Endothelial cell of umbilical vein (primary cell): ENCODE data around the gene CNKSR3. TPM values are rescaled to one million over a fixed set of nuclear protein-coding genes. Genes with fewer than 3 reads are reported as not detected.

Experiments
- BruUV-seq: library from RNA; stranded (reverse); fragments of 400-500 nt; replicated peaks from 2 replicates; lab custom pipeline; 2021; lab: Mats Ljungman, UMichigan
- CTCF ChIA-PET: fragments of 300-600, 350-600 bp; sonication (Branson Sonifier 250); formaldehyde crosslinking; loops from one replicate; lab custom pipeline; 2021; ENCODE audit warnings: antibody characterized with exemption, inconsistent platforms; lab: Charles Lee
- POLR2A ChIA-PET: fragments of 300-600, 350-600 bp; sonication (Branson Sonifier 250); formaldehyde crosslinking; loops from one replicate; lab custom pipeline; 2021; ENCODE audit warnings: antibody characterized with exemption, inconsistent platforms; lab: Charles Lee
- DNase-seq: peaks from one replicate; pipeline ENCODE4 v3.0.0-alpha.2; 2011; ENCODE audit warnings: low read depth, low spot score
- FAIRE-seq: peaks from 2 replicates; lab custom pipeline; 2011; peaks lifted over from hg19 to GRCh38; lab: Jason Lieb, UNC
- H2AFZ ChIP-seq: 2 replicates; pipeline ENCODE4 v1.6.0; 2012; ENCODE audit warnings: low read depth, low read length, control low read depth, inconsistent platforms
- H3K27ac ChIP-seq: 2 replicates; pipeline ENCODE4 v1.5.1; 2011; ENCODE audit warnings: low read depth, mild to moderate bottlenecking, control low read depth, low read length, moderate library complexity; ENCODE audit not compliant: insufficient read depth
- H3K27me3 ChIP-seq, 2 experiments: 2 replicates each; pipeline versions ENCODE4 v1.6.0 to v1.6.1; 2011; ENCODE audit warnings: low read length in 2 of 2, mixed read lengths in 1 of 2; ENCODE audit not compliant: control insufficient read depth in 2 of 2, insufficient read depth in 2 of 2
- H3K36me3 ChIP-seq, 2 experiments: 2 replicates in 1 of 2; 3 replicates in 1 of 2; pipeline ENCODE4 v1.5.1; 2011; ENCODE audit warnings: low read length in 2 of 2, mild to moderate bottlenecking in 1 of 2, moderate library complexity in 1 of 2; ENCODE audit not compliant: control insufficient read depth in 2 of 2, insufficient read depth in 2 of 2; ENCODE audit errors: extremely low read depth in 1 of 2
- H3K4me1 ChIP-seq: 3 replicates; pipeline ENCODE4 v1.5.1; 2011; ENCODE audit warnings: mild to moderate bottlenecking, low read length; ENCODE audit not compliant: control insufficient read depth, insufficient read depth; ENCODE audit errors: extremely low read depth
- H3K4me2 ChIP-seq: 2 replicates; pipeline ENCODE4 v1.6.1; 2011; ENCODE audit warnings: low read length, control low read depth, mixed read lengths; ENCODE audit not compliant: insufficient read depth
- H3K4me3 ChIP-seq, 3 experiments: fragments of 200-600 bp in 1 of 3; sonication (generic), shearing (Covaris generic) in 1 of 3; replicated peaks in 1 of 3; 2 replicates each; pipeline ENCODE4 v1.5.1; 2011 to 2016; ENCODE audit warnings: control low read depth in 3 of 3, low read length in 3 of 3, mild to moderate bottlenecking in 2 of 3, inconsistent platforms in 1 of 3, low read depth in 1 of 3, moderate library complexity in 1 of 3; ENCODE audit not compliant: insufficient read depth in 1 of 3
- H3K79me2 ChIP-seq: 2 replicates; pipeline ENCODE4 v1.6.0; 2012; ENCODE audit warnings: low read length, inconsistent platforms; ENCODE audit not compliant: control insufficient read depth, insufficient read depth
- H3K9ac ChIP-seq: replicated peaks from 2 replicates; pipeline ENCODE3; 2011; ENCODE audit warnings: low read length, control low read depth; ENCODE audit not compliant: insufficient read depth; ENCODE audit errors: extremely low read depth
- H3K9me1 ChIP-seq: replicated peaks from 3 replicates; pipeline ENCODE4 v1.6.0; 2011; ENCODE audit warnings: mild to moderate bottlenecking, low read length; ENCODE audit not compliant: control insufficient read depth, insufficient read depth; ENCODE audit errors: extremely low read depth
- H3K9me3 ChIP-seq: replicated peaks from 2 replicates; pipeline ENCODE4 v1.5.1; 2012; ENCODE audit warnings: low read length, inconsistent platforms; ENCODE audit not compliant: control insufficient read depth, insufficient read depth
- H4K20me1 ChIP-seq: replicated peaks from 2 replicates; pipeline ENCODE3; 2011; ENCODE audit warnings: mild to moderate bottlenecking, low read length; ENCODE audit not compliant: control insufficient read depth, insufficient read depth; ENCODE audit errors: extremely low read depth
- EZH2 ChIP-seq: IDR thresholded peaks from 2 replicates; pipeline ENCODE4 v1.6.1; 2012; ENCODE audit warnings: borderline replicate concordance, low read depth, mild to moderate bottlenecking, moderate library complexity, low read length, inconsistent platforms; ENCODE audit not compliant: severe bottlenecking
- FOS ChIP-seq: IDR thresholded peaks from 2 replicates; pipeline ENCODE4 v1.6.1; 2011; ENCODE audit warnings: mild to moderate bottlenecking, low read length, moderate library complexity, borderline replicate concordance; ENCODE audit not compliant: insufficient read depth
- GATA2 ChIP-seq: IDR thresholded peaks from 2 replicates; pipeline ENCODE4 v1.7.0; 2011; ENCODE audit warnings: low read depth, mild to moderate bottlenecking, moderate library complexity, mixed read lengths, low read length; ENCODE audit not compliant: insufficient read length, insufficient read depth
- JUN ChIP-seq: IDR thresholded peaks from 2 replicates; pipeline ENCODE4 v1.6.1; 2011; ENCODE audit warnings: borderline replicate concordance, low read depth; ENCODE audit not compliant: insufficient read length, insufficient read depth
- MYC ChIP-seq: IDR thresholded peaks from one replicate; pipeline ENCODE4 v1.6.1; 2011; ENCODE audit warnings: mild to moderate bottlenecking, low read depth, low read length
- POLR2A ChIP-seq: IDR thresholded peaks from 2 replicates; pipeline ENCODE4 v1.6.1; 2012; ENCODE audit warnings: low read depth, mild to moderate bottlenecking, control low read depth, low read length
- POLR2AphosphoS5 ChIP-seq: IDR thresholded peaks from 2 replicates; pipeline ENCODE4 v1.6.1; 2012; ENCODE audit warnings: low read depth, mild to moderate bottlenecking, control low read depth, low read length, moderate library complexity; ENCODE audit not compliant: insufficient read depth
- dilution Hi-C: fragments of 300-500 bp; cut with MboI; formaldehyde crosslinking; loops from one replicate; pipeline ENCODE4 v1.15.0; 2019; ENCODE audit warnings: low sequenced_read_pairs; ENCODE audit not compliant: extremely low pct_ligation_motif_present
- intact Hi-C: fragments of 100-400 bp; cut with micrococcal nuclease; formaldehyde crosslinking; loops from one replicate; pipeline ENCODE4 v1.10.0; 2022
- polyA plus RNA-seq, 4 experiments: library from polyadenylated mRNA; depleted of rRNA in 3 of 4; stranded (reverse) in 3 of 4; unstranded in 1 of 4; fragments of >200 nt; gene quantifications; 2 replicates each; pipeline versions ENCODE4 v1.2.1 to v1.2.3, GENCODE V29; 2011 to 2012; ENCODE audit warnings: missing spikeins in 1 of 4
- total RNA-seq: library from RNA; stranded (reverse); gene quantifications from 2 replicates; pipeline ENCODE4 v1.2.3, GENCODE V29; 2021
- TF ChIP-seq, protein P1 (sequence below), 2 donors: IDR thresholded peaks; 1 replicate in 1 of 2; 2 replicates in 1 of 2; pipeline ENCODE4 v1.5.1; 2011; ENCODE audit warnings: low read length in 2 of 2, mild to moderate bottlenecking in 2 of 2, moderate library complexity in 2 of 2, control low read depth in 1 of 2, inconsistent platforms in 1 of 2, low read depth in 1 of 2; ENCODE audit not compliant: insufficient read depth in 1 of 2; ENCODE audit errors: extremely low read depth in 1 of 2
- TF ChIP-seq, protein P2 (sequence below): IDR thresholded peaks from 2 replicates; pipeline ENCODE4 v1.6.1; 2011; ENCODE audit not compliant: insufficient read depth, insufficient read length

CNKSR3 gene
- total and polyA plus RNA-seq, 2 donors (not counting 3 experiments of a cell fraction or from before 2014, with no cell fraction given), result 2.3 to 15.6 TPM

DNA sequence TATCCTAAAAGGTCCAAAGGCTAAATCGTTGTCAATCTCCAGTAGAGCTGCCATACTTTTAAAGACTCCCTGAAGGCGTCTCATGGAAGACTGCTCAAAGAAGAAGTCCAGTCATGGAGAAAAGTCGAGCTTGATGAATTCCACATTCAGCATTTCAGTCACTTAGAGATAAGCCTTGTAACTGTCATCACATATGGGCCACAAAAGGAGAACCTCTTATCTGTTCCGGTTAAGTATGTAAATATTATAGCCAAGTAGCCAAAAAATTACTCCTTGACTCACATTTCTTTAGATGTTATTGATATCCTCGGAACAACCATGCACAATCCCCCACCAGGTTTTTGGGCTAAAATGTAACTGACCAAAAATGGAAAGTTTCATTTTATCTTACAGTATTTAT lies 9.8 kb upstream of the CNKSR3 start:
- Histone ChIP-seq H3K9me3 (no peaks in the 10 kb centered on the region), H3K4me1 (peaks cover 13% of the 10 kb centered on the region), H4K20me1 (no peaks in the 10 kb centered on the region), H3K79me2 (no peaks in the 10 kb centered on the region), H2AFZ (no peak overlapping the region), H3K9me1 (no peaks in the 10 kb centered on the region), H3K36me3 (no peaks in the 10 kb centered on the region), H3K27me3 (no peaks in the 10 kb centered on the region), H3K9ac (no peak overlapping the region), H3K4me2 (no peak overlapping the region), H3K4me3 (no peak overlapping the region), H3K27ac (no peak overlapping the region)
- no TSS peak for BruUV-seq
- ChIA-PET CTCF (interaction anchor here (0.9 kb wide), 1 partner anchor 18 kb away, joined by 3 read pairs; no protein-coding TSS in a partner anchor), POLR2A (no interaction called here)
- intact Hi-C loops (no loop called here), dilution Hi-C loops (no loop called here)
- DNase-seq (no peak), FAIRE-seq (no peak)
- TF ChIP-seq POLR2A (no peak), POLR2AphosphoS5 (no peak), JUN (no peak), GATA2 (no peak), FOS (no peak), EZH2 (no peak), MYC (no peak)
- TF ChIP-seq, protein P1, sequence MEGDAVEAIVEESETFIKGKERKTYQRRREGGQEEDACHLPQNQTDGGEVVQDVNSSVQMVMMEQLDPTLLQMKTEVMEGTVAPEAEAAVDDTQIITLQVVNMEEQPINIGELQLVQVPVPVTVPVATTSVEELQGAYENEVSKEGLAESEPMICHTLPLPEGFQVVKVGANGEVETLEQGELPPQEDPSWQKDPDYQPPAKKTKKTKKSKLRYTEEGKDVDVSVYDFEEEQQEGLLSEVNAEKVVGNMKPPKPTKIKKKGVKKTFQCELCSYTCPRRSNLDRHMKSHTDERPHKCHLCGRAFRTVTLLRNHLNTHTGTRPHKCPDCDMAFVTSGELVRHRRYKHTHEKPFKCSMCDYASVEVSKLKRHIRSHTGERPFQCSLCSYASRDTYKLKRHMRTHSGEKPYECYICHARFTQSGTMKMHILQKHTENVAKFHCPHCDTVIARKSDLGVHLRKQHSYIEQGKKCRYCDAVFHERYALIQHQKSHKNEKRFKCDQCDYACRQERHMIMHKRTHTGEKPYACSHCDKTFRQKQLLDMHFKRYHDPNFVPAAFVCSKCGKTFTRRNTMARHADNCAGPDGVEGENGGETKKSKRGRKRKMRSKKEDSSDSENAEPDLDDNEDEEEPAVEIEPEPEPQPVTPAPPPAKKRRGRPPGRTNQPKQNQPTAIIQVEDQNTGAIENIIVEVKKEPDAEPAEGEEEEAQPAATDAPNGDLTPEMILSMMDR (IDR thresholded peaks at IDR 0.05; ENCODE audit: extremely low read depth in 1 of 2, insufficient read depth in 1 of 2, low read depth in 1 of 2, low read length in 2 of 2), result no peak
- TF ChIP-seq, protein P2, sequence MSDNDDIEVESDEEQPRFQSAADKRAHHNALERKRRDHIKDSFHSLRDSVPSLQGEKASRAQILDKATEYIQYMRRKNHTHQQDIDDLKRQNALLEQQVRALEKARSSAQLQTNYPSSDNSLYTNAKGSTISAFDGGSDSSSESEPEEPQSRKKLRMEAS, result no peak
